ENCODE data around the gene CACNG4.

- TF ChIP-seq, protein P1, sequence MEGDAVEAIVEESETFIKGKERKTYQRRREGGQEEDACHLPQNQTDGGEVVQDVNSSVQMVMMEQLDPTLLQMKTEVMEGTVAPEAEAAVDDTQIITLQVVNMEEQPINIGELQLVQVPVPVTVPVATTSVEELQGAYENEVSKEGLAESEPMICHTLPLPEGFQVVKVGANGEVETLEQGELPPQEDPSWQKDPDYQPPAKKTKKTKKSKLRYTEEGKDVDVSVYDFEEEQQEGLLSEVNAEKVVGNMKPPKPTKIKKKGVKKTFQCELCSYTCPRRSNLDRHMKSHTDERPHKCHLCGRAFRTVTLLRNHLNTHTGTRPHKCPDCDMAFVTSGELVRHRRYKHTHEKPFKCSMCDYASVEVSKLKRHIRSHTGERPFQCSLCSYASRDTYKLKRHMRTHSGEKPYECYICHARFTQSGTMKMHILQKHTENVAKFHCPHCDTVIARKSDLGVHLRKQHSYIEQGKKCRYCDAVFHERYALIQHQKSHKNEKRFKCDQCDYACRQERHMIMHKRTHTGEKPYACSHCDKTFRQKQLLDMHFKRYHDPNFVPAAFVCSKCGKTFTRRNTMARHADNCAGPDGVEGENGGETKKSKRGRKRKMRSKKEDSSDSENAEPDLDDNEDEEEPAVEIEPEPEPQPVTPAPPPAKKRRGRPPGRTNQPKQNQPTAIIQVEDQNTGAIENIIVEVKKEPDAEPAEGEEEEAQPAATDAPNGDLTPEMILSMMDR (conservative IDR thresholded peaks at IDR 0.05) = no peak
- TF ChIP-seq ZFX (IDR thresholded peaks at IDR 0.05) = no peak
Observed at GRCh38 chr17:67011527-67012175, 47.1 kb downstream of the CACNG4 start.

Measured in C4-2B (cell line).